ENCODE measurements around the gene TP53INP2. TPM values are rescaled to one million over a fixed set of nuclear protein-coding genes. Genes with fewer than 3 reads are reported as not detected.
A peak's percentile ranks its signal among the peaks of the same experiment; 100 is the strongest.

The TP53INP2 gene
- total and polyA plus RNA-seq, 9 of the 15 experiments (the other 6 are each of a cell fraction or from before 2014, with no cell fraction given) = 0.43 to 5.0 (median 1.3) TPM

DNA sequence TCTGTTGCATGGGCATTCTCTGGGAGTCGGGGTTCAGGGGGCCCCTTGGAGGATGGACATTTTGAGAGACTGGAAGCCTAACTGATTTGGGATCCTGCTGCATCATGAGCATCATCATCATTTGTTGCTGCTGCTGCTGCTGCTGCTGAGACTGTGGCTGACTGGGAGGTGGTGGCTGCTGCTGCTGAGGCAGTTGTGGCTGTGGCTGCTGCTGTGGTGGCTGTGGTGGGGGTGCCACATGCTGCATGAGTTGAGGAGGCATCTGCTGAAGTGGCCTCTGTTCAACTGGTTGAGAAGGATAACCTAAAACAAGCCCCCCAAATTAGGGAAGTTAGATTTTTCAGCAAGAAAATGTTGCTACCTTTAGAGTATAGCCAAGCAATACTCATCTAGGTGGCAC lies 38.9 kb downstream of the TP53INP2 start (continued):
- TF ChIP-seq NFIC (IDR thresholded peaks at IDR 0.05) = no peak

DNA sequence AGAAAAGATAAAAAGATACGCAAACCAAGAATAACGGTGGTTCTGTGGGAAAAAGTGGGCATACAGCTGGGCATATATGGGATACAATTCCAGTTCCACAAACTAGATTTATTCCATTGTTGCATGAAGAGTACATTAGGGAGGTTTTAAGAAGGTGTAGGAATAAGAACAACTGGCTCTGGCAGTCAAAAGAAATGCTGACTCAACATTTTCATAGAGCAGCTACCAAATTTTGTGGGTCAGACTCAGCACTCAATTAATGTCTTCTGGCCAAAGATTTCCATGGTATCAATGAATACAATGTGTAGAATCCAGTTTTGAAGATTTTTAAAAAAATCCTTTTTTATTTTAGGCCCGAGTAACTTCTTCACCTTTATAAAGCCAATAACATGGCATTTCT lies 40.2 kb downstream of the TP53INP2 start:
- Histone ChIP-seq H3K27me3 (ENCODE audit: control insufficient read depth in 2 of 2, insufficient read depth in 2 of 2, low read length in 2 of 2) (no peaks in the 10 kb centered on the region), H3K9me3 (replicated peaks; ENCODE audit: control insufficient read depth, insufficient read depth, low read depth, low read length) (no peaks in the 10 kb centered on the region), H3K4me2 (ENCODE audit: insufficient read depth, low read length) (no peak overlapping the region), H4K20me1 (replicated peaks; ENCODE audit: control insufficient read depth, insufficient read depth, low read length) (no peaks in the 10 kb centered on the region), H3K4me1 (replicated peaks in 1 of 2; ENCODE audit: control insufficient read depth in 2 of 2, insufficient read depth in 2 of 2, low read length in 2 of 2) (no peaks in the 10 kb centered on the region), H3K9ac (ENCODE audit: insufficient read depth in 1 of 2, low read depth in 2 of 2, low read length in 2 of 2) (no peak overlapping the region), H2AFZ (ENCODE audit: low read depth, low read length) (no peak overlapping the region), H3K9me1 (ENCODE audit: control insufficient read depth, insufficient read depth, low read length) (no peaks in the 10 kb centered on the region), H3K79me2 (ENCODE audit: control insufficient read depth, insufficient read depth, low read length) (no peaks in the 10 kb centered on the region), H3K36me3 (ENCODE audit: control insufficient read depth, insufficient read depth, low read length) (peaks cover 69% of the 10 kb centered on the region; the same call in 2 of the 3 replicates), H3K27ac (ENCODE audit: extremely low read depth, low read depth, low read length) (no peak overlapping the region), H3K4me3 (no peak overlapping the region)
- in situ Hi-C loops (cut with MboI) = no loop called here
- no TSS peak for BruUV-seq (replicated peaks)
- no peak for ATAC-seq
- no peak for DNase-seq (ENCODE audit: extremely low read depth in 1 of 4, low spot score in 3 of 4)
- ChIA-PET POLR2A (interaction anchor here (0.8 kb wide), 1 partner anchor 11 kb away, joined by 3 read pairs; no protein-coding TSS in a partner anchor), CTCF (ENCODE audit: low intra/inter-chr PET ratio) (interaction anchor here (0.5 to 0.7 kb wide), 3 partner anchors 32 to 300 kb away, joined by 3 to 4 read pairs (median 3); no protein-coding TSS in a partner anchor)
- WGBS (ENCODE audit: insufficient coverage, low coverage, missing lambda C conversion rate) = 86% methylated on average over 3 of the region's 3 CpGs
- TF ChIP-seq MAFF (IDR thresholded peaks at IDR 0.05; ENCODE audit: low read length) = peak; percentile 99
- peak; percentile 98 for TF ChIP-seq ZNF316 (IDR thresholded peaks at IDR 0.05)
- peak; percentile 95 for TF ChIP-seq MAFG (tag; conservative IDR thresholded peaks at IDR 0.05)
- peak; percentile 96 for TF ChIP-seq C11orf30 (IDR thresholded peaks at IDR 0.05; ENCODE audit: low read depth)
- TF ChIP-seq MAFK (IDR thresholded peaks at IDR 0.05; ENCODE audit: low read length) = peak; percentile 99
- TF ChIP-seq MTA1 (IDR thresholded peaks at IDR 0.05; ENCODE audit: borderline replicate concordance) = no peak
- no peak for FAIRE-seq
- intact Hi-C loops (cut with micrococcal nuclease) = no loop called here
